ENCODE measurements around the gene KCNMA1. TPM values are rescaled to one million over a fixed set of nuclear protein-coding genes. Genes with fewer than 3 reads are reported as not detected.

The KCNMA1 gene
- total RNA-seq, 1 experiment from 2014 or later: 20.7 TPM

- DNase-seq: no peak
- Mint-ChIP-seq H3K36me3 (ENCODE audit: insufficient read depth, unreplicated experiment) (peaks cover 4% of the 10 kb centered on the region), H3K27me3 (ENCODE audit: insufficient read depth, unreplicated experiment) (no peaks in the 10 kb centered on the region), H3K27ac (ENCODE audit: unreplicated experiment) (no peak overlapping the region), H3K4me3 (ENCODE audit: unreplicated experiment) (no peak overlapping the region), H3K9me3 (ENCODE audit: unreplicated experiment) (no peaks in the 10 kb centered on the region), H3K4me1 (ENCODE audit: low read depth, unreplicated experiment) (peaks cover 45% of the 10 kb centered on the region)
- TF ChIP-seq, protein P1, sequence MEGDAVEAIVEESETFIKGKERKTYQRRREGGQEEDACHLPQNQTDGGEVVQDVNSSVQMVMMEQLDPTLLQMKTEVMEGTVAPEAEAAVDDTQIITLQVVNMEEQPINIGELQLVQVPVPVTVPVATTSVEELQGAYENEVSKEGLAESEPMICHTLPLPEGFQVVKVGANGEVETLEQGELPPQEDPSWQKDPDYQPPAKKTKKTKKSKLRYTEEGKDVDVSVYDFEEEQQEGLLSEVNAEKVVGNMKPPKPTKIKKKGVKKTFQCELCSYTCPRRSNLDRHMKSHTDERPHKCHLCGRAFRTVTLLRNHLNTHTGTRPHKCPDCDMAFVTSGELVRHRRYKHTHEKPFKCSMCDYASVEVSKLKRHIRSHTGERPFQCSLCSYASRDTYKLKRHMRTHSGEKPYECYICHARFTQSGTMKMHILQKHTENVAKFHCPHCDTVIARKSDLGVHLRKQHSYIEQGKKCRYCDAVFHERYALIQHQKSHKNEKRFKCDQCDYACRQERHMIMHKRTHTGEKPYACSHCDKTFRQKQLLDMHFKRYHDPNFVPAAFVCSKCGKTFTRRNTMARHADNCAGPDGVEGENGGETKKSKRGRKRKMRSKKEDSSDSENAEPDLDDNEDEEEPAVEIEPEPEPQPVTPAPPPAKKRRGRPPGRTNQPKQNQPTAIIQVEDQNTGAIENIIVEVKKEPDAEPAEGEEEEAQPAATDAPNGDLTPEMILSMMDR (IDR thresholded peaks at IDR 0.05; ENCODE audit: insufficient read depth in 1 of 2, low read depth in 1 of 2, low read length in 1 of 2, severe bottlenecking in 1 of 2, unreplicated experiment in 1 of 2): no peak
- no TSS peak for BruUV-seq (replicated peaks)
- intact Hi-C loops (cut with micrococcal nuclease; ENCODE audit: unreplicated experiment): no loop called here
- peaks cover 55% of the 10 kb centered on the region for H3K4me1 ChIP-seq
- no peak overlapping the region for H3K4me3 ChIP-seq (ENCODE audit: low read depth, low read length)
- no peaks in the 10 kb centered on the region for H3K36me3 ChIP-seq (ENCODE audit: control insufficient read depth, insufficient read depth, low read length)
- H3K9me3 ChIP-seq: no peaks in the 10 kb centered on the region
- POLR2A ChIA-PET: no interaction called here
- no peaks in the 10 kb centered on the region for H3K27me3 ChIP-seq (replicated peaks; ENCODE audit: control insufficient read depth, insufficient read depth, low read length)
- CTCF ChIA-PET: no interaction called here
Measured at GRCh38 chr10:77190291-77190690, 447.3 kb downstream of the KCNMA1 start.

DNA sequence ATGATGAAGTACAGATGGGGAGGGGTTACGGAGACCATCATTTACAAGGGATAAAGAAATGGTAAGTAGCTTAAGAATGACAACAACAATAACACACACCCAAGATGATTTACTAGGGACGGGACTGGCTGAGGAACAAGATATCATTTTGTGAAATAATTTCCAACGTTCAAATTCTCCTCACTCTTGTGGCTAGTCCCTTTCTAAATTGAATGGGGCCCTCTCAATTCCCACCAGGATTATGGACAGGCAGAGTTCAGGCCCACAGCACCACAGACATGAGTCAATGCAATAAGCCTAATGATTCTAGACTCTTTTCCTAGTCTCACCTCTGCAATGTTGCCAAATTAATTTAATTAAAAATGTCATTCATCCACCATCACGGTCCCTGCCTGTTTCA is 448.1 kb downstream of the KCNMA1 start:
- no peaks in the 10 kb centered on the region for H3K9me3 Mint-ChIP-seq (ENCODE audit: unreplicated experiment)
- no TSS peak for BruUV-seq (replicated peaks)

DNA sequence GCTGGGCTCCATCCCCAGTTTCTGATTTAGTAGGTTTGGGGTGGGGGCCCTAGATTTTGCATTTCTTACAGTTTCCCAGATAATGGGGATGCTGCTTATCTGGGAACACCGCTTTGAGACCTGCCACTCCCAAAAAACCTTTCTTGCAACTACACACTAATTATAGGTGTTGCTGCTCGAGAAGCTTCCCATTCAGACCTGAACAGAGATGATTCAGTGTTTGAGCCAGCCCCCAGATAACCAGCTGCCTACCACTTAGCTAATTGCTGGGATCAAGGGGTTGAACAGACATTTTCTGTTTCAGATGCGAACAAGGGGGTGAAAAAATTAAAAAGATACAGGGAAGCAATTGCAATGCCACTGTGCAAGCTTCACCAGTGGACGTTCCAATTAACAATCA is 448.5 kb downstream of the KCNMA1 start:
- Mint-ChIP-seq H3K36me3 (ENCODE audit: insufficient read depth, unreplicated experiment) (peaks cover 6% of the 10 kb centered on the region), H3K27me3 (ENCODE audit: insufficient read depth, unreplicated experiment) (no peaks in the 10 kb centered on the region), H3K4me1 (ENCODE audit: low read depth, unreplicated experiment) (peaks cover 46% of the 10 kb centered on the region), H3K4me3 (ENCODE audit: unreplicated experiment) (no peak overlapping the region), H3K27ac (ENCODE audit: unreplicated experiment) (peak overlapping the region; percentile 6), H3K9me3 (ENCODE audit: unreplicated experiment) (no peaks in the 10 kb centered on the region)
- no TSS peak for BruUV-seq (replicated peaks)
- H3K9me3 ChIP-seq: no peaks in the 10 kb centered on the region
- H3K4me3 ChIP-seq (ENCODE audit: low read depth, low read length): no peak overlapping the region
- H3K27me3 ChIP-seq (replicated peaks; ENCODE audit: control insufficient read depth, insufficient read depth, low read length): no peaks in the 10 kb centered on the region
- intact Hi-C loops (cut with micrococcal nuclease; ENCODE audit: unreplicated experiment): loop anchor here (5.0 kb wide), 2 partner anchors 98 to 143 kb away; no protein-coding TSS in a partner anchor
- DNase-seq: no peak
- H3K36me3 ChIP-seq (ENCODE audit: control insufficient read depth, insufficient read depth, low read length): no peaks in the 10 kb centered on the region
- ChIA-PET POLR2A (no interaction called here), CTCF (no interaction called here)
- H3K4me1 ChIP-seq: peaks cover 58% of the 10 kb centered on the region
- TF ChIP-seq, protein P1 (IDR thresholded peaks at IDR 0.05; ENCODE audit: insufficient read depth in 1 of 2, low read depth in 1 of 2, low read length in 1 of 2, severe bottlenecking in 1 of 2, unreplicated experiment in 1 of 2): no peak

More for the DNA sequence above, 448.1 kb downstream of the KCNMA1 start:
- Histone ChIP-seq H3K9me3 (no peaks in the 10 kb centered on the region), H3K36me3 (ENCODE audit: control insufficient read depth, insufficient read depth, low read length) (no peaks in the 10 kb centered on the region), H3K27me3 (replicated peaks; ENCODE audit: control insufficient read depth, insufficient read depth, low read length) (no peaks in the 10 kb centered on the region), H3K4me3 (ENCODE audit: low read depth, low read length) (no peak overlapping the region), H3K4me1 (peaks cover 58% of the 10 kb centered on the region)
- CTCF ChIA-PET: no interaction called here
- no peak overlapping the region for H3K4me3 Mint-ChIP-seq (ENCODE audit: unreplicated experiment)
- peaks cover 46% of the 10 kb centered on the region for H3K4me1 Mint-ChIP-seq (ENCODE audit: low read depth, unreplicated experiment)
- intact Hi-C loops (cut with micrococcal nuclease; ENCODE audit: unreplicated experiment): loop anchor here (5.0 kb wide), 2 partner anchors 98 to 143 kb away; no protein-coding TSS in a partner anchor
- peaks cover 6% of the 10 kb centered on the region for H3K36me3 Mint-ChIP-seq (ENCODE audit: insufficient read depth, unreplicated experiment)
- no peak for DNase-seq
- H3K27me3 Mint-ChIP-seq (ENCODE audit: insufficient read depth, unreplicated experiment): no peaks in the 10 kb centered on the region
- H3K27ac Mint-ChIP-seq (ENCODE audit: unreplicated experiment): peak overlapping the region; percentile 6
- POLR2A ChIA-PET: no interaction called here
- TF ChIP-seq, protein P1 (IDR thresholded peaks at IDR 0.05; ENCODE audit: insufficient read depth in 1 of 2, low read depth in 1 of 2, low read length in 1 of 2, severe bottlenecking in 1 of 2, unreplicated experiment in 1 of 2): no peak
